NCI-H510A (cell line): Measurements from ENCODE around the gene VWA7.

Source experiments
- DNase-seq: peaks from one replicate; lab custom pipeline; 2025; lab: John Stamatoyannopoulos, UW

Gene VWA7

GRCh38 chr6:31728767-31729514, 48.2 kb downstream of the VWA7 start, which contains the start of gene DDAH2:
TSS of gene DDAH2 (minus strand) at chr6:31729299. CDS start at chr6:31729161, 138 bp downstream.
- DNase-seq = no peak

- DNase-seq = no peak
Measured at GRCh38 chr6:31727717-31728671, 49.1 kb downstream of the VWA7 start.

GRCh38 chr6:31727034-31727716, 50.0 kb downstream of the VWA7 start:
- no peak for DNase-seq

GRCh38 chr6:31725502-31726350, 51.4 kb downstream of the VWA7 start:
- DNase-seq = no peak

GRCh38 chr6:31723980-31724691, 53.0 kb downstream of the VWA7 start:
- DNase-seq = no peak

- no peak for DNase-seq
Measured at GRCh38 chr6:31723245-31723979, 53.7 kb downstream of the VWA7 start, which contains the start of gene MPIG6B. TSS of gene MPIG6B (plus strand) at chr6:31723373. CDS start at chr6:31723384, 11 bp downstream.

GRCh38 chr6:31722173-31722572, 55.0 kb downstream of the VWA7 start:
- DNase-seq = no peak

GRCh38 chr6:31721351-31722020, 55.6 kb downstream of the VWA7 start, which contains the start of gene LY6G6C:
TSS of gene LY6G6C (minus strand) at chr6:31721746. CDS start at chr6:31721679, 67 bp downstream.
- DNase-seq = no peak

- DNase-seq = no peak
Measured at GRCh38 chr6:31720196-31720770, 56.8 kb downstream of the VWA7 start.

- DNase-seq = no peak
Measured at GRCh38 chr6:31719001-31719400, 58.1 kb downstream of the VWA7 start.

GRCh38 chr6:31718265-31718664, 58.9 kb downstream of the VWA7 start:
- DNase-seq = peak; percentile 94

- no peak for DNase-seq
Measured at GRCh38 chr6:31717499-31718222, 59.5 kb downstream of the VWA7 start.
